GM12874 (cell line): ENCODE results near the gene PDILT.

Experiments
- CTCF ChIP-seq: IDR thresholded peaks from 2 replicates; pipeline ENCODE4 v1.5.1; 2011; ENCODE audit warnings: low read depth, mild to moderate bottlenecking, control low read depth, low read length, moderate library complexity; ENCODE audit not compliant: insufficient read depth

The PDILT gene

GRCh38 chr16:20316715-20317114, 87.8 kb downstream of the PDILT start:
- no peak for TF ChIP-seq CTCF

- TF ChIP-seq CTCF: no peak
Measured at GRCh38 chr16:20315764-20316163, 88.8 kb downstream of the PDILT start.

- TF ChIP-seq CTCF: no peak
Measured at GRCh38 chr16:20314575-20314974, 90.0 kb downstream of the PDILT start.

- TF ChIP-seq CTCF: no peak
Measured at GRCh38 chr16:20313741-20314140, 90.8 kb downstream of the PDILT start.

GRCh38 chr16:20311548-20311947, 93.0 kb downstream of the PDILT start:
- no peak for TF ChIP-seq CTCF

- TF ChIP-seq CTCF: no peak
Measured at GRCh38 chr16:20310421-20311395, 93.8 kb downstream of the PDILT start.

GRCh38 chr16:20309786-20310185, 94.8 kb downstream of the PDILT start:
- no peak for TF ChIP-seq CTCF
